ENCODE data around the gene IFI6.
"Not testable (repeated sequence)": the region's sequence is repeated elsewhere in the genome, so short reads cannot be mapped to it uniquely, and the experiment has no call there.

The IFI6 gene

GRCh38 chr1:27648602-27649305 is 23.2 kb downstream of the IFI6 start:
- FAIRE-seq = no peak

DNA sequence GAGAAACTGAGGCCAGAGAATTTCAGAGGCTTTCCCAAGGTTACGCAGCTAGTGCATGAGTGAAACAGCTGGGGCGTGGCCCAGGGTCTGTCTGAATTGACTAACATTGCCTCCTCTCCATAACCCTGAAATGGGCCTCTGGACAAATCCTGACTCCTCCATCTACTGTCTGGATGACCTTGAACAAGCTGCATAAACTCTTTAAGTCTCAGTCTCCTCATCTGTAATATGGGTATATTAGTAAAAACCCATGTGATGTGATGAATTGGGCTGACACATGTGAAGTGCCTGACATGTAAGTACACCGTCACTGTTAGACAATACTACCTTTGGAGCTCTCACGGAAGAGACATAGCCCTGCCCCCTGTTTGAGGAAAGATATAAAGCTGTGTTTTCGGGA is 24.7 kb downstream of the IFI6 start:
- FAIRE-seq = no peak

- FAIRE-seq = no peak
Observed at GRCh38 chr1:27646676-27647075, 25.3 kb downstream of the IFI6 start.

DNA sequence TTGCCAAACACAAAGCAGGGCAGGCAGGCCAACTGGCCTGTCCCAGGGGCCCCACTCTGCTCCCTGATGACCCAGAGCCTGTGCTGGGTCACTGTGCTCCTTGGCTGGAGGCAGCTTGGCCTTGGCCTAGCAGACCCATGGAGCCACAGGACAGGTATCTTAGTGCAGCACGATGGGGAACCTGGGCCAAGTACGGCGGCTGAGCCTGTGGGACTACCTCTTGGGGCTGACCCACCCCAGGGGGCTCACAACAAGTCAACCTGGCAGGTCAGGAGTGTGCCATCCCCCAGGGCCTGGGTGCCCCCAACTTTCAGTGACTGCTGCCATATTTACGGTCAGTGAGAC is 26.9 kb downstream of the IFI6 start:
- no peak for FAIRE-seq

GRCh38 chr1:27644369-27645070 is 27.5 kb downstream of the IFI6 start:
- FAIRE-seq = no peak

DNA sequence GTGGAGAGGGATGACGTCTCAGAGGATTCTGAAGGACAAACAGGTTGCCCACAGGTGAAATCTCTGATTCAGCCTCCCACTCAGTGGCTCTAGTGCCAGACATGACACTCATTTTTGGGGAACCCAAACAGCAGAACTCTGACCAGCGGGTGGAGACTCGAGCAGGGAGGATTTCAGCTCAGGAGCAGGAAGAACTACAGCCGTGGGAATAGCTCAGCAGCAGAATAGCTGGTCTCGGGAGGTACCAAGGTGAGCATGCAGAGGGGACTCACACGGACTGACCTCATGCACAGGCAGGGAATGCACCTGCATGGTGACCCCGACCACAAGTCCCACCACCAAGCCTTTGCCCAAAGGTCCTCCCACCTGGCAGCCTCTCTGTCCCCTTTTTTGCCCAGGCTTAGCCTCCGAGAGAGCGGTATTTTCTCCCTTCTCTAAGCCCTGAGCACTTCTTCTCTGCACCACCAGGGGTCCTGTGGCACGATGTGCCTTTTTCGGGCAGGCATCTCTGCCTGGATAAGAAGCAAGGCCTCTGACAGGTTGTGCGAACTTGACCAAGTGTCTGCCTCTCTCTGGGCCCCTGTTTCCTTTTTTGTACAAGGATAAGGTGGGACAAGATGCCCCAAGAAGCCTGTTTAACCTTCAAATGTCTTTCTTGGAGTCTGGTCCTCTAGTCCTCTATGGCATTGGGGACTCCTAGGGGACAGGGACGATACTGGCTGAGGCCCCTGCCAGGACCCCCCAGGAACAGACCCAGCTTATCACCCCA is 28.2 kb downstream of the IFI6 start:
- no peak for FAIRE-seq

GRCh38 chr1:27640514-27640913 is 31.5 kb downstream of the IFI6 start:
- not testable (repeated sequence) for FAIRE-seq

GRCh38 chr1:27638805-27639204 is 33.2 kb downstream of the IFI6 start:
- FAIRE-seq = no peak

DNA sequence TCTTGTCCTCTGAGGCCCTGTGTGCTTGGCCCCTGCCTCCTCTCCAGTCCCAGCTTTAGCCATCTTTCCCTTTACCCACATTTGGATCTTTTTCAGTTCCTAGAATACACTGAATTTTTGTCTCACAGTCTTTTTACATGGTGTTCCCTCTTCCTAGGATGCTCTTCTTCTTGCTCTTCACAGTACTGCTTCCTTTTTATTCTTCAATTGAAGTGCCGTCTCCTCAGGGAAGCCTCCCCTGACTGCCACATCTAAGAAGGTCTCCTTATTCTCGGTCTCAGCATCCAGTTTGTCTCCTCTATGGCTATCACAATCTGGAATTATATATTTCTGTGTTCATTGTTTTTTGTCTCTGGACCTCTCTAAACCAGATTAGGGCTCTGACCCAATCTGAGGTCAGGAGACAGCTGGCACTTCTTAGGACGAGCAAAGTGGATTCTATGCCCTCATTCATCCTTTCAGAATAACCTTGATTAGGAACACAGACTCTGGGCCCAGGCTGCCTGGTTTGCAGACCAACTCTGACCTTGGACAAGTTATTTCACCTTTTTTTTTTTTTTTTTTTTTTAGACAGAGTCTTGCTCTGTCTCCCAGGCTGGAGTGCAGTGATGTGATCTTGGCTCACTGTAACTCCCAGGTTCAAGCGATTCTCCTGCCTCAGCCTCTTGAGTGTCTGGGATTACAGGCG is 33.8 kb downstream of the IFI6 start:
- FAIRE-seq = no peak

GRCh38 chr1:27635396-27636142 is 36.4 kb downstream of the IFI6 start:
- no peak for FAIRE-seq

DNA sequence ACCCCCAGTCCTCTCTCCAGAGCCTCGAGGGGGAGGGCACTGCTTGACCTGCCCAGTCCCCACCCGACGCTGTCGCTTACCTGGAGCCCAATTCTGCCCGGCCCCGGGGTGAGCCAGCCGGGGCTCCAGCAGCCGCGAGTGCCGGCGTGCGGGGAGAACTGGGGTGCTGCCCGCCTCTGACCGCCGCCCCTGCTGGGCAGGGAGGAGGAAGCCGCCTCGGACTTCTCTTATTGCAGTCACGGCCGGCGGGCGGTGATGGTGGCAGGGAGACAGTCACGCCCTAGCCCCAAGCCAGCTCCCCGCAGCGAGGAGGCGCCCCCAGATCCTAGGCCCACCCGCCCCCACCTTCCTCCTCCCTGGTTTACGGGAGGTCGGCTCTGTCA is 37.0 kb downstream of the IFI6 start, which contains the start of gene FGR:
Gene FGR (minus strand): TSS at position 201 of the 383 bp plus-strand sequence. CDS start 11,269 bp downstream, outside the sequence.
- no peak for FAIRE-seq

DNA sequence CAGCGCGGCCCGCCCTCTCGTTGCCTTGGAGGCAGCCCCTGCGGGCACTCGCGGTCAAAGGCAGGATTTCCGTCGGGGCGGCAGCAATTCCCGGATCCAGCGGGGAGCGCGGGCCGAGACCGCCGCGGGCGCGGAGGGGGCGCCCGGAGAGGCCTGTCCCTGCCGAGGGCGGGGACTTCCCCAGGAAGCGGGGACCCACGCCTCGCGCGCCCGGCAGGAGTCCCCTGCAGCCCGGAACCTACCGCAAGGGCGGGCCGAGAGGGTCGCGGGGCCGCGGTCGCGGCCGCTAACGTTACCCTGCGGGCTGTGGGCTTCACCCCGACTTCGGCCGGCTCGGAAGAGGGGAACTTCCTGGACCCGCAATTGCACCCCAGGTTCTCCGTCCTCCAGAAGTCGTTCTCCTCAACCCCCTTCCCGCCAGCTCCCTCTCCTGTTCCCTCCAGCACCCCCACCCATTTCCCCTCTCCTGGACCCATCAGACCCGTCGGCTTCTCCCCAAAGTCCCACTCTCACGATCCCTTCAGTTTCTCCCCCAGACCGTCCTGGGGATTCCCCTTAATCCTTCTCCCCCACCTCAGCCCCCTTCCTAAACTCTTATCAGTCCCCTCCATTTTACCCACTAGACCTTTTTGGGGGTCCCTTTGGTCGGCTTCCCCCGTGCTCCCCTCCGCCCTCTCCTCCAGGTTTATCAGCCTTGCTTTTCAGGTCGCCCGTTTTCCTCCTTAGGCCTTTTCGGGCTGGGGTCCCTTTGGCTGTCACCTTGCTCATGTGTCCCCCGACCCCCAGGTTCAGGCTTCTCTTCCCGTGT is 37.6 kb downstream of the IFI6 start:
- FAIRE-seq = no peak

GRCh38 chr1:27633640-27634176 is 38.3 kb downstream of the IFI6 start:
- FAIRE-seq = no peak

GRCh38 chr1:27633298-27633610 is 38.7 kb downstream of the IFI6 start:
- FAIRE-seq = no peak

- FAIRE-seq = no peak
Observed at GRCh38 chr1:27632387-27633297, 39.4 kb downstream of the IFI6 start.

DNA sequence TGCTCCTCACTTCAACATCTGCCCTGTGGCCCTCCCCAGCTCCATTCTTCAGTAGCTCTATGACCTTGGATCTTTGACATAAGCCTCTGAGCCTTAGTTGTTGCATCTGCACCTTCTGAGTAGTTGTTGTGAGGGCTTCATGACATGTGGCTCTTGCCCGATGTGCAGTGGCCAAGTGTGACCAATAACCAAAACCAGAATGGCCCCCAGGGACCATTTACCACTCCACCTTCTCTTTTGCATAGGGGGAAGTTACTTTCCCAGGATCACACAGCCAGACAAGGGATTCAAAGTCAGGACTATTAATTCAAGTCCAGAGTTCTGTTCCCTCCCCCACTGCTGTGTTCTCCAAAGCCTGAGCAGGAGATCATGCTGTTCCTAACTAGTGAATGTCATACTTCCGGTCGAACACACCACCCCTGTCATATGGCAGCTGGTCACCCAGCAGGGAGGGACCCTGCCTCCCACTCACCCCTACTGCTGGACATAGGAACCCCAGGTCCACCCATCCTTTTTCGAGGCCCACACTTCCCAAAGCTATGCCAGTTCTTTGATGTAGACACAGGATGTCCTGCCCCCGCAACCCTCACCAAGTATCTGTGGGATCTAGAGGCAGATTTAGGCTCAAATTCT is 41.0 kb downstream of the IFI6 start:
- FAIRE-seq = no peak

GRCh38 chr1:27628712-27629111 is 43.3 kb downstream of the IFI6 start:
- no peak for FAIRE-seq

GRCh38 chr1:27627733-27628132 is 44.3 kb downstream of the IFI6 start:
- not testable (repeated sequence) for FAIRE-seq

DNA sequence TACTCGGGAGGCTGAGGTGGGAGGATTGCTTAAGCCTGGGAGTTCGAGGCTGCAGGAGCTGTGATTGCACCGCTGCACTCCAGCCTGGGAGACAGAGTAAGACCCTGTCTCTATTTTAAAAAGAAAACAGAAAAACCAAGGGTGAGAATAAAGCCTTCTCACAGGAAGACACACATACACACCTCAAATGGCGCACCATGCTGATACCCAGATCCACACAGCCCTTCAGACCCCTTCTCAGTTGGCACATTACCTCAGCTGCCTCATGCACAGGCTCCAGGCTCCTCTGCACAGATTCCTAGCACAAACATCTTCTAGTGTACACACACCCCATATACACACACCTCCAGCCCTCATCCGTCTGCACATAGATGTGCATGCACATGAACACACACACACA is 44.9 kb downstream of the IFI6 start:
- no peak for FAIRE-seq
